GM12878 (cell line): ENCODE measurements around the gene SLC37A1.

ENCODE experiments used
- ATF3 ChIP-seq: IDR thresholded peaks from 2 replicates; pipeline ENCODE4 v1.6.1; 2011; ENCODE audit warnings: low read depth, mild to moderate bottlenecking, low read length, moderate library complexity, borderline replicate concordance; ENCODE audit errors: extremely low read depth
- BHLHE40 ChIP-seq, 2 experiments: fragments of 450-650 bp in 1 of 2; IDR thresholded peaks; 2 replicates each; pipeline ENCODE4 v1.6.1; 2011 to 2017; ENCODE audit warnings: low read depth in 2 of 2, borderline replicate concordance in 1 of 2, improper control_type of control experiment in 1 of 2, low read length in 1 of 2, mild to moderate bottlenecking in 1 of 2
- CBFB ChIP-seq: IDR thresholded peaks from 2 replicates; pipeline ENCODE4 v1.6.1; 2016; ENCODE audit warnings: antibody characterized with exemption, low read depth
- CTCF ChIP-seq, 3 experiments: IDR thresholded peaks in 2 of 3; conservative IDR thresholded peaks in 1 of 3; 2 replicates each; pipeline ENCODE4 v1.5.1; 2011; ENCODE audit warnings: low read depth in 3 of 3, low read length in 3 of 3, mild to moderate bottlenecking in 3 of 3, control low read depth in 2 of 3, moderate library complexity in 2 of 3, inconsistent platforms in 1 of 3, mixed read lengths in 1 of 3; ENCODE audit not compliant: control insufficient read depth in 2 of 3, insufficient read depth in 1 of 3; ENCODE audit errors: extremely low read depth in 1 of 3
- EP300 ChIP-seq, 2 experiments: fragments of 150-350 bp in 1 of 2; IDR thresholded peaks; 2 replicates each; pipeline ENCODE4 v1.6.1; 2011 to 2012; ENCODE audit warnings: low read depth in 2 of 2, low read length in 2 of 2, borderline replicate concordance in 1 of 2, improper control_type of control experiment in 1 of 2, inconsistent platforms in 1 of 2; ENCODE audit not compliant: control insufficient read depth in 1 of 2
- POLR2AphosphoS5 ChIP-seq: IDR thresholded peaks from 2 replicates; pipeline ENCODE4 v1.6.1; 2011; ENCODE audit warnings: mild to moderate bottlenecking, low read length, inconsistent platforms
- RFX5 ChIP-seq: IDR thresholded peaks from 2 replicates; pipeline ENCODE4 v1.6.1; 2011; ENCODE audit warnings: low read depth, low read length, improper control_type of control experiment
- USF1 ChIP-seq: IDR thresholded peaks from 2 replicates; pipeline ENCODE4 v1.6.1; 2011; ENCODE audit warnings: borderline replicate concordance, low read depth, mild to moderate bottlenecking, moderate library complexity, mixed read lengths, low read length; ENCODE audit not compliant: insufficient read depth; ENCODE audit errors: extremely low read length

- TF ChIP-seq ATF3 (no peak), BHLHE40 (IDR thresholded peaks at IDR 0.05; ENCODE audit: borderline replicate concordance in 1 of 2, low read depth in 2 of 2, low read length in 1 of 2) (no peak), POLR2AphosphoS5 (no peak), CTCF (IDR thresholded peaks at IDR 0.05 in 2 of 3, conservative IDR thresholded peaks at IDR 0.05 in 1 of 3; ENCODE audit: control insufficient read depth in 2 of 3, extremely low read depth in 1 of 3, insufficient read depth in 1 of 3, low read depth in 3 of 3, low read length in 3 of 3) (no peak), EP300 (IDR thresholded peaks at IDR 0.05; ENCODE audit: borderline replicate concordance in 1 of 2, control insufficient read depth in 1 of 2, low read depth in 2 of 2, low read length in 2 of 2) (no peak), RFX5 (no peak), CBFB (no peak), USF1 (no peak)
Observed at GRCh38 chr21:42614811-42615351, 101.2 kb downstream of the SLC37A1 start.
